HepG2 (cell line): ENCODE data around the gene KRT73. TPM values are rescaled to one million over a fixed set of nuclear protein-coding genes. Genes with fewer than 3 reads are reported as not detected.

Experiments
- ATAC-seq: fragments of 200-7000 bp; cut with Tn5 transposase; 3 replicates; pipeline ENCODE4 v1.9.1; 2020; ENCODE audit warnings: mild to moderate bottlenecking, moderate library complexity
- BruUV-seq: library from RNA; stranded (reverse); fragments of 400-500 nt; replicated peaks from 2 replicates; lab custom pipeline; 2021; lab: Mats Ljungman, UMichigan
- CTCF ChIA-PET: fragments of 300-600 bp; formaldehyde crosslinking; extraction: SDS; loops from one replicate; lab custom pipeline; 2021; ENCODE audit warnings: low total read pairs, inconsistent platforms, low intra/inter-chr PET ratio; lab: Yijun Ruan, JAX
- POLR2A ChIA-PET: fragments of 350-600 bp; sonication (Branson Sonifier 250); formaldehyde crosslinking; loops from one replicate; lab custom pipeline; 2020; ENCODE audit warnings: antibody characterized with exemption, inconsistent platforms; lab: Yijun Ruan, JAX
- DNase-seq: peaks from one replicate; pipeline ENCODE4 v3.0.0-alpha.2; 2015; ENCODE audit warnings: low spot score
- FAIRE-seq: peaks from 3 replicates; lab custom pipeline; 2011; peaks lifted over from hg19 to GRCh38; lab: Jason Lieb, UNC
- H2AFZ ChIP-seq: one replicate; pipeline ENCODE4 v1.6.1; 2011; ENCODE audit warnings: low read length, inconsistent platforms
- H3K27ac ChIP-seq: fragments of 300-600 bp; 3 replicates; pipeline ENCODE4 v1.8.0; 2011; ENCODE audit warnings: mixed run types, mild to moderate bottlenecking, mixed read lengths, low read length, inconsistent platforms; ENCODE audit not compliant: insufficient read depth; ENCODE audit errors: extremely low read length
- H3K27me3 ChIP-seq, 2 experiments: fragments of 200-600 bp in 1 of 2; 2 replicates in 1 of 2; 3 replicates in 1 of 2; pipeline versions ENCODE4 v1.6.0 to v1.8.0; 2011; ENCODE audit warnings: low read length in 2 of 2, mild to moderate bottlenecking in 2 of 2, moderate library complexity in 2 of 2, inconsistent platforms in 1 of 2; ENCODE audit not compliant: insufficient read depth in 2 of 2, control insufficient read depth in 1 of 2
- H3K36me3 ChIP-seq, 2 experiments: fragments of 200-600 bp in 1 of 2; replicated peaks in 1 of 2; 2 replicates in 1 of 2; 3 replicates in 1 of 2; pipeline versions ENCODE4 v1.5.1 to v1.8.0; 2011; ENCODE audit warnings: low read length in 2 of 2, inconsistent platforms in 1 of 2; ENCODE audit not compliant: insufficient read depth in 2 of 2, control insufficient read depth in 1 of 2
- H3K4me1 ChIP-seq: 2 replicates; pipeline ENCODE4 v1.5.1; 2012; ENCODE audit warnings: low read length, inconsistent platforms; ENCODE audit not compliant: insufficient read depth
- H3K4me2 ChIP-seq: 2 replicates; pipeline ENCODE4 v1.6.0; 2011; ENCODE audit warnings: low read depth, low read length, inconsistent platforms
- H3K4me3 ChIP-seq, 3 experiments: fragments of 200-600 bp in 1 of 3; sonication (generic), shearing (Covaris generic) in 1 of 3; replicated peaks in 1 of 3; 2 replicates each; pipeline ENCODE4 v1.5.1; 2011 to 2016; ENCODE audit warnings: low read length in 3 of 3, inconsistent platforms in 2 of 3, low read depth in 2 of 3, mild to moderate bottlenecking in 2 of 3, control low read depth in 1 of 3, mixed read lengths in 1 of 3; ENCODE audit not compliant: insufficient read depth in 1 of 3
- H3K79me2 ChIP-seq: one replicate; pipeline ENCODE4 v1.6.1; 2011; ENCODE audit warnings: low read length, inconsistent platforms; ENCODE audit not compliant: insufficient read depth
- H3K9ac ChIP-seq: 2 replicates; pipeline ENCODE4 v1.6.0; 2011; ENCODE audit warnings: mild to moderate bottlenecking, low read depth, low read length, inconsistent platforms; ENCODE audit not compliant: insufficient read depth
- H3K9me3 ChIP-seq: 2 replicates; pipeline ENCODE4 v1.5.1; 2012; ENCODE audit warnings: mild to moderate bottlenecking, low read length
- H4K20me1 ChIP-seq: 2 replicates; pipeline ENCODE4 v1.6.0; 2011; ENCODE audit warnings: inconsistent platforms, mild to moderate bottlenecking, low read length, moderate library complexity; ENCODE audit not compliant: insufficient read depth
- CREB1 ChIP-seq, 2 experiments: fragments of 450-650 bp in 1 of 2; IDR thresholded peaks; 2 replicates each; pipeline ENCODE4 v1.6.1; 2016 to 2017; ENCODE audit warnings: control low read depth in 1 of 2, mild to moderate bottlenecking in 1 of 2, missing compliant biosample characterization in 1 of 2, missing genetic modification characterization in 1 of 2
- NFE2L2 ChIP-seq: fragments of 150-350 bp; IDR thresholded peaks from 2 replicates; pipeline ENCODE4 v1.6.1; 2014; ENCODE audit warnings: low read length
- RNF219 ChIP-seq: sonication (generic); formaldehyde crosslinking; IDR thresholded peaks from 2 replicates; pipeline ENCODE4 v1.5.0; 2020; ENCODE audit warnings: mild to moderate bottlenecking, missing genetic modification reagents
- SMAD1 ChIP-seq: sonication (generic); formaldehyde crosslinking; IDR thresholded peaks from 2 replicates; pipeline ENCODE4 v1.4.0; 2020; ENCODE audit warnings: missing genetic modification reagents, low read depth, mild to moderate bottlenecking, borderline replicate concordance
- SNRNP70 ChIP-seq: fragments of 200-400 bp; formaldehyde crosslinking; IDR thresholded peaks from 2 replicates; pipeline ENCODE4 v1.6.1; 2017; ENCODE audit warnings: mild to moderate bottlenecking, low read depth, low read length, moderate library complexity
- SRSF9 ChIP-seq: fragments of 200-400 bp; formaldehyde crosslinking; IDR thresholded peaks from 2 replicates; pipeline ENCODE4 v1.6.1; 2018; ENCODE audit warnings: borderline replicate concordance, mild to moderate bottlenecking, low read depth, low read length; ENCODE audit not compliant: insufficient read depth, poor library complexity, severe bottlenecking
- TBX3 ChIP-seq: fragments of 450-650 bp; IDR thresholded peaks from 2 replicates; pipeline ENCODE4 v1.6.1; 2017; ENCODE audit warnings: antibody characterized with exemption, mild to moderate bottlenecking, inconsistent platforms, borderline replicate concordance
- ZBTB49 ChIP-seq: sonication (generic); formaldehyde crosslinking; IDR thresholded peaks from 2 replicates; pipeline ENCODE4 v1.4.0; 2020; ENCODE audit warnings: missing genetic modification reagents, borderline replicate concordance
- ZNF17 ChIP-seq: sonication (generic); formaldehyde crosslinking; IDR thresholded peaks from 2 replicates; pipeline ENCODE4 v1.5.0; 2020; ENCODE audit warnings: mild to moderate bottlenecking, missing genetic modification reagents
- ZNF335 ChIP-seq: sonication (generic); formaldehyde crosslinking; IDR thresholded peaks from 2 replicates; pipeline ENCODE4 v1.4.0; 2020; ENCODE audit warnings: missing genetic modification reagents
- ZNF446 ChIP-seq: sonication (generic); formaldehyde crosslinking; IDR thresholded peaks from 2 replicates; pipeline ENCODE4 v1.5.0; 2020; ENCODE audit warnings: mild to moderate bottlenecking, missing genetic modification reagents
- WGBS: methylation state at CpG from one replicate; pipeline ENCODE4 v1.1.6; 2017; ENCODE audit warnings: low lambda C conversion rate; 5-methylcytosine and 5-hydroxymethylcytosine counted together
- in situ Hi-C: cut with HindIII; loops from 2 replicates; pipeline ENCODE4 v1.10.0; 2017; ENCODE audit warnings: low pct_unique_long_range_greater_than_20kb; ENCODE audit not compliant: extremely low pct_ligation_motif_present
- intact Hi-C: fragments of 100-400 bp; cut with micrococcal nuclease; formaldehyde crosslinking; loops from one replicate; pipeline ENCODE4 v1.10.0; 2022; ENCODE audit not compliant: unreplicated experiment
- polyA plus RNA-seq, 8 experiments: library from polyadenylated mRNA; depleted of rRNA in 3 of 8; stranded (reverse) in 7 of 8; unstranded in 1 of 8; fragments of >200 nt; fragmentation: Illumina TruSeq in 4 of 8; extraction: Trizol in 4 of 8; gene quantifications; 2 replicates each; pipeline versions ENCODE4 v1.2.1 to v1.2.3, GENCODE V29; 2011 to 2016; ENCODE audit warnings: low read depth in 4 of 8, missing spikeins in 1 of 8, mixed read lengths in 1 of 8; ENCODE audit not compliant: insufficient read depth in 1 of 8
- total RNA-seq, 5 experiments: library from RNA; depleted of rRNA; stranded (reverse); fragments of >200 nt; fragmentation: Illumina TruSeq; extraction: Trizol; gene quantifications; 2 replicates each; pipeline ENCODE4 v1.2.3, GENCODE V29; 2016; ENCODE audit warnings: low read depth in 1 of 5

KRT73 gene
- total and polyA plus RNA-seq, 2 of the 13 experiments (the other 11 are each of a cell fraction or from before 2014, with no cell fraction given), result not detected

- Histone ChIP-seq H3K4me1 (no peaks in the 10 kb centered on the region), H3K27me3 (peaks cover 4 to 53% of the 10 kb centered on the region in 2 experiments; a peak in 3 of 5 replicates), H3K4me2 (no peak overlapping the region), H3K36me3 (no peaks in the 10 kb centered on the region), H3K27ac (no peak overlapping the region)
- FAIRE-seq (no peak), DNase-seq (no peak)
- intact Hi-C loops, result no loop called here
- POLR2A ChIA-PET, result no interaction called here
- TF ChIP-seq SMAD1 (CRISPR knock-in tag) (no peak), TBX3 (no peak), NFE2L2 (no peak)
- TF ChIP-seq, all 625 proteins: peak for 0
- Histone ChIP-seq H3K79me2 (no peaks in the 10 kb centered on the region), H3K9ac (no peak overlapping the region), H2AFZ (no peak overlapping the region), H4K20me1 (no peaks in the 10 kb centered on the region), H3K9me3 (no peaks in the 10 kb centered on the region), H3K4me3 (no peak overlapping the region)
- WGBS, result 17% methylated on average over 6 of the region's 10 CpGs
- CTCF ChIA-PET, result no interaction called here
- no peak for ATAC-seq
- in situ Hi-C loops, result no loop called here
- BruUV-seq, result no TSS peak
These were observed 3.8 kb downstream of the KRT73 start for GRCh38 chr12:52614381-52615207.

- Histone ChIP-seq H3K9me3 (no peaks in the 10 kb centered on the region), H3K27me3 (peaks cover 4 to 46% of the 10 kb centered on the region in 2 experiments; a peak in 3 of 5 replicates), H3K79me2 (no peaks in the 10 kb centered on the region), H3K9ac (no peak overlapping the region), H3K27ac (no peak overlapping the region), H3K4me3 (no peak overlapping the region), H4K20me1 (no peaks in the 10 kb centered on the region), H3K36me3 (no peaks in the 10 kb centered on the region), H3K4me2 (no peak overlapping the region), H3K4me1 (no peaks in the 10 kb centered on the region), H2AFZ (no peak overlapping the region)
- ChIA-PET POLR2A (no interaction called here), CTCF (no interaction called here)
- FAIRE-seq (no peak), DNase-seq (no peak), ATAC-seq (no peak)
- intact Hi-C loops (no loop called here), in situ Hi-C loops (no loop called here)
- 0% methylated on average over 4 of the region's 9 CpGs for WGBS
- BruUV-seq, result no TSS peak
- no peak for TF ChIP-seq SRSF9
- TF ChIP-seq ZNF17 (CRISPR knock-in tag), result no peak
- no peak for TF ChIP-seq SNRNP70
- no peak for TF ChIP-seq ZBTB49 (CRISPR knock-in tag)
- no peak for TF ChIP-seq CREB1 (IDR thresholded peaks at IDR 0.05)
- TF ChIP-seq CREB1 (CRISPR knock-in tag; IDR thresholded peaks at IDR 0.05), result no peak
- TF ChIP-seq RNF219 (CRISPR knock-in tag), result no peak
- no peak for TF ChIP-seq ZNF446
- no peak for TF ChIP-seq ZNF335
These were observed 4.9 kb downstream of the KRT73 start for GRCh38 chr12:52613384-52614030.
